HepG2 (cell line): Measurements from ENCODE around the gene AJM1. TPM values are rescaled to one million over a fixed set of nuclear protein-coding genes. Genes with fewer than 3 reads are reported as not detected.

ENCODE experiments used
- ASH2L ChIP-seq: fragments of 300-600, 200-600 bp; sonication (generic); IDR thresholded peaks from 2 replicates; pipeline ENCODE4 v1.7.0; 2017; ENCODE audit warnings: low read depth, mild to moderate bottlenecking, moderate library complexity, mixed read lengths, low read length; ENCODE audit not compliant: insufficient read length
- BHLHE40 ChIP-seq: IDR thresholded peaks from 2 replicates; pipeline ENCODE4 v1.6.1; 2011; ENCODE audit warnings: low read length, improper control_type of control experiment
- CCAR2 ChIP-seq: fragments of 200-400 bp; formaldehyde crosslinking; optimal IDR thresholded peaks from 2 replicates; pipeline ENCODE3; 2018; ENCODE audit warnings: low read depth, mild to moderate bottlenecking, low read length, moderate library complexity
- HNF1A ChIP-seq, 2 experiments: sonication (generic) in 1 of 2; formaldehyde crosslinking in 1 of 2; IDR thresholded peaks; 2 replicates each; pipeline versions ENCODE4 v1.4.0 to v1.6.1; 2016 to 2020; ENCODE audit warnings: borderline replicate concordance in 1 of 2, low read depth in 1 of 2, mild to moderate bottlenecking in 1 of 2, missing genetic modification reagents in 1 of 2
- MTERF4 ChIP-seq: sonication (generic); formaldehyde crosslinking; IDR thresholded peaks from 2 replicates; pipeline ENCODE4 v1.8.0; 2023; ENCODE audit warnings: mild to moderate bottlenecking, missing genetic modification reagents
- NRL ChIP-seq: sonication (generic); formaldehyde crosslinking; IDR thresholded peaks from 2 replicates; pipeline ENCODE4 v1.5.0; 2020; ENCODE audit warnings: missing genetic modification reagents, mild to moderate bottlenecking, moderate library complexity, borderline replicate concordance
- USF2 ChIP-seq, 2 experiments: sonication (generic) in 1 of 2; formaldehyde crosslinking in 1 of 2; IDR thresholded peaks; 2 replicates each; pipeline versions ENCODE4 v1.5.1 to v1.6.1; 2011 to 2020; ENCODE audit warnings: borderline replicate concordance in 1 of 2, low read depth in 1 of 2, low read length in 1 of 2, mild to moderate bottlenecking in 1 of 2, missing genetic modification reagents in 1 of 2, moderate library complexity in 1 of 2
- ZBTB34 ChIP-seq: sonication (generic); formaldehyde crosslinking; IDR thresholded peaks from 2 replicates; pipeline ENCODE4 v1.8.0; 2022; ENCODE audit warnings: mild to moderate bottlenecking, missing genetic modification reagents
- ZKSCAN1 ChIP-seq: fragments of 150-350 bp; IDR thresholded peaks from 2 replicates; pipeline ENCODE4 v1.6.1; 2014; ENCODE audit warnings: low read length
- ZNF275 ChIP-seq: sonication (generic); formaldehyde crosslinking; IDR thresholded peaks from 2 replicates; pipeline ENCODE4 v1.8.0; 2022; ENCODE audit warnings: missing genetic modification reagents, mild to moderate bottlenecking, inconsistent platforms, borderline replicate concordance
- ZNF670 ChIP-seq: sonication (generic); formaldehyde crosslinking; IDR thresholded peaks from 2 replicates; pipeline ENCODE4 v1.8.0; 2022; ENCODE audit warnings: mild to moderate bottlenecking, missing genetic modification reagents, borderline replicate concordance
- ZNF83 ChIP-seq: sonication (generic); formaldehyde crosslinking; IDR thresholded peaks from 2 replicates; pipeline ENCODE4 v1.4.0; 2020; ENCODE audit warnings: missing genetic modification reagents, mild to moderate bottlenecking, borderline replicate concordance
- ZSCAN12 ChIP-seq: sonication (generic); formaldehyde crosslinking; IDR thresholded peaks from 2 replicates; pipeline ENCODE4 v1.9.0; 2021; ENCODE audit warnings: mild to moderate bottlenecking, missing genetic modification reagents
- polyA plus RNA-seq, 8 experiments: library from polyadenylated mRNA; depleted of rRNA in 3 of 8; stranded (reverse) in 7 of 8; unstranded in 1 of 8; fragments of >200 nt; fragmentation: Illumina TruSeq in 4 of 8; extraction: Trizol in 4 of 8; gene quantifications; 2 replicates each; pipeline versions ENCODE4 v1.2.1 to v1.2.3, GENCODE V29; 2011 to 2016; ENCODE audit warnings: low read depth in 4 of 8, missing spikeins in 1 of 8, mixed read lengths in 1 of 8; ENCODE audit not compliant: insufficient read depth in 1 of 8
- total RNA-seq, 5 experiments: library from RNA; depleted of rRNA; stranded (reverse); fragments of >200 nt; fragmentation: Illumina TruSeq; extraction: Trizol; gene quantifications; 2 replicates each; pipeline ENCODE4 v1.2.3, GENCODE V29; 2016; ENCODE audit warnings: low read depth in 1 of 5

Gene AJM1
- total and polyA plus RNA-seq, 2 of the 13 experiments (the other 11 are each of a cell fraction or from before 2014, with no cell fraction given), result 1.1 to 1.2 TPM

GRCh38 chr9:136849038-136849959 is 7.0 kb downstream of the AJM1 start, which contains the start of gene PHPT1 (continued):
- TF ChIP-seq USF2 (IDR thresholded peaks at IDR 0.05; ENCODE audit: low read depth, low read length) (peak; percentile 55; the same call in 1 of the 2 replicates), USF2 (CRISPR knock-in tag; IDR thresholded peaks at IDR 0.05; ENCODE audit: borderline replicate concordance) (peak; percentile 72), ZNF275 (no peak; the same call in 1 of the 2 replicates), CCAR2 (no peak), ZBTB34 (CRISPR knock-in tag) (no peak), ZNF83 (CRISPR knock-in tag) (0 out of 2 replicates have a peak, but pooled peaks have one; percentile 27), NRL (peak; percentile 69; the same call in 1 of the 2 replicates), BHLHE40 (peak; percentile 62), MTERF4 (0 out of 2 replicates have a peak, but pooled peaks have one; percentile 46), ZSCAN12 (CRISPR knock-in tag) (no peak), ZKSCAN1 (no peak), ASH2L (peak; percentile 72), ZNF670 (CRISPR knock-in tag) (0 out of 2 replicates have a peak, but pooled peaks have one; percentile 34), HNF1A (IDR thresholded peaks at IDR 0.05; ENCODE audit: low read depth) (no peak), HNF1A (CRISPR knock-in tag; IDR thresholded peaks at IDR 0.05; ENCODE audit: borderline replicate concordance) (peak; percentile 49; the same call in 1 of the 2 replicates)
